ENCODE measurements around the gene SAP30L. TPM values are rescaled to one million over a fixed set of nuclear protein-coding genes. Genes with fewer than 3 reads are reported as not detected.
A peak's percentile ranks its signal among the peaks of the same experiment; 100 is the strongest.

Gene SAP30L, protein sequence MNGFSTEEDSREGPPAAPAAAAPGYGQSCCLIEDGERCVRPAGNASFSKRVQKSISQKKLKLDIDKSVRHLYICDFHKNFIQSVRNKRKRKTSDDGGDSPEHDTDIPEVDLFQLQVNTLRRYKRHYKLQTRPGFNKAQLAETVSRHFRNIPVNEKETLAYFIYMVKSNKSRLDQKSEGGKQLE
- total RNA-seq = 25.8 TPM

DNA sequence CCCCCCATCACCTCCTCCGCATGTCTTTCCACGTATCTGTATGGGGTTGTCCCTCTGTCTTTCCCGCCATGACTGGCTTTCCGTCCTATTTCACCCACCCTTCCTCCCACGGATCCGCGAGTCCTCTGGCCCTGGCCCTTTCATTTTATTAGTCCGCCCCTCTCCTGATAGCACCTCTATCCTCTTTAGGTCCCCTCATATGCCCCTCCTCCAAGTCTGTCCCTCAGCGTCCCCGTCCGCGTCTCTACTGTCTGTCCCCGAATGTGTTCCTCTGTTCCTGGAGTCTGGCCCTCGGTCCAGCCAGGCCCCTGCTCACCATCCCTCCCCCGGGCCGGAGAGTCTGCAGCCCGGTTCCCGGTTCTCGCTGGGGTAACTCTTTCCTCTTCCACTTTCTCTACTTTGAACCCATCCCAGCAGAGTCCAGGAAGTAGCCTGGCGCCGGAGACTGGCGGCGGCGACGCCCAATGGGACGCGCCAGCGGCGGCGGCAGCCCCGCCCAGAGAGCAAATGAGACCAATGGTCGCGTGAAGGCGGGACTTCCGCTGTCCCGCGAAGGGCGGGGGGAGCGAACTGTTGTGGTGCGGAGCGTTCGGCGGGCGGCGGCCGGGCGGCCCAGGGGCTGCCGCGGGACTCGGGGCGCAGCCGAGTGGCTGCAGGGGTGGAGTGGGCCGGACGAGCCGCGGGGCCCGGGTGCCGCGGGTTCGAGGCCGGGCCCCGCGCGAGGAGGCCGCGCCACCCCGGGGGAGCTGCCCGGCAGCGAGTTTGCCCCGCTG, at the start of gene SAP30L:
TSS of gene SAP30L (plus strand) at position 576 of the 773 bp plus-strand sequence. CDS start 608 bp downstream, outside the sequence.
- DNase-seq = peak; percentile 97

DNA sequence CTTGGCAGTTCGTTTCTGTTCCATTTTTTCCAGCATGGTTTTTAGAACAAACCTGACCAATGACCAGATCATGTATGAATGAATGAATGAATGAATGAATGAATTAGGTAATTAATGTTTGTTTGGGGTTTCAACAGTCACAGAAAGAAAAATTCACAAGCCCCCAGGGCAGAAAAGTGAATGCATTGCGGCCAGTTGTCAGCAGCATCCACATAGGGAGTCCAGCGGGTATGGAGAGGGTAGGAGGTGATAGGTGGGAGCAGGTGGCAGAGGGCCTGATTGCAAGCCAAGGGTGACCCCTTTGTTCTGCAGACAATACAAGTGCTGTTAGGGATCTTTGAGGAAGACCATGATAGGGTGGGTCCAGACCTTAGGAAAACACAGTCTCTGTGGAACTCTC, 49.7 kb upstream of the SAP30L start:
- DNase-seq = no peak

DNA sequence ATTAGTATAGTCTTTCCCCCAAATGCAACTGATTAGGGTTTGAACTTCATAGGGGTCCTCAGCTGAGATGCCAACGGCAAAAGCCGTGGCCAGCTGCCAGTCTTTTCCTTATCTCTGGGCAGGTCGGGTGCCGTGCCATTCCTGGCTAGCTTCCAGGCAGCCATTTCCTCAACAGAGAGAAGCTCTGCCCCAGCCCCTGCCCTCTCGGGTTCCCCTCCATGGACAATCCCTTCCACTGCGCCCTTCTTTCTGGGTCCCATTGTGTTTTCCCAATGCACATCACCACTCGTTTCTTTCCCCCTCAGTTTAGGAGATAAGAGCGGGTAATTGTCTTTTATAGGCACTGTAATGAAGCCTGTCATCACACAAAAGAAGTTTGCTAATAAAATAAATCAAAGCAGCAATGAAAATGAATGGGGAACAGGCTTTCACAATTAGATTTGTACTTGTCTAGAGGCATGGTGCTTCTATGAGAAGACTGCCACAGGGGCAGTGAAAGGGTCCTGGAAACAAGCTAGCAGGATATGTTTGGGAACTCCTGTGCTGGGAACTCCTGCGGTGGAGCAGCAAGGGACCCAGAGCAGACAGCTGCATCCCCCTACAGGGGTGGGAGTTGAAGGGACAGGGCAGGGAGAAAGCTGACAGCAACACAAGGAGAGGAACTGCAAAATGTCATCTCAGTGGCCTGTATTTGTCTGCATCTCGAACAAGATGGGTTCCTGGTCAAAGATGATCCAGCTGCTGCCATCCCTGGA, 48.0 kb upstream of the SAP30L start:
- DNase-seq = no peak

DNA sequence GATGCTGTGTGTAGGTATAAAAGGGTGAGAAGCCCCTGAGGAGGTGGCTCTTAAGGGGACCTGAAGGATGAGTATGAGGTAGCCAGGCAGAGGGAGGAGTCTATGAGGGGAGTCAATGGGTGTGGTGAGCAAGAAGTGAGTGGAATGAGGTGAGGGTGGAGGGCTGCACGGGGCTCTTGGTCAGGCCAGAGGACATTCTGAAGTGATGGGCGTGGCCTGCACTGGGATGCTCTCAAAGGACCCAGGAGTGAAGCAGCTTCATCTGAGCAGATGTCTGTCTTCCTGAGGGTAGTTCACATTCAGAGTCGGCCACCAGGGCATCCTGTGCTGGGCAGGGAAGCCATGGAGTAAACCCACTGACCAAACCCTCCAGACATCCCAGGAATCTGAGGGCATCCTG, 45.1 kb upstream of the SAP30L start:
- DNase-seq = no peak

DNA sequence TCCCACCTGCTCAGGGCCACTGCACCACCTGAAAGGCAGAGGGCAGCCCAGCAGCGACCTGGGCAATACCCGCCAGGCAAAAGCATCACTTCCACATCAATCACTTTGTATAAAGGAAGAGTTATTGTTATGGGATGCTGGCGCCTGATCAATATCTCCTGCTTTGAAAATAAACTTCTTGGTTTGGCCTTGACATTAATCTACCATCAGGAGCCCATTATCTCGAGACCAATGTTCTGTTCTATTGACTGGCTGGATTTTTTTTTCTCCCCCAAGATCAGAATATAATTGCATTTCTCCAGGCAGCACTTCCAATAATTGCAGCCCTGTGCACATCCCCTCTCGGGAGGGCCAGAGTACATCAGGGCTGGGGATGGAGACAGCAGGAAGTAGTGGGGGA, 44.4 kb upstream of the SAP30L start:
- no peak for DNase-seq

DNA sequence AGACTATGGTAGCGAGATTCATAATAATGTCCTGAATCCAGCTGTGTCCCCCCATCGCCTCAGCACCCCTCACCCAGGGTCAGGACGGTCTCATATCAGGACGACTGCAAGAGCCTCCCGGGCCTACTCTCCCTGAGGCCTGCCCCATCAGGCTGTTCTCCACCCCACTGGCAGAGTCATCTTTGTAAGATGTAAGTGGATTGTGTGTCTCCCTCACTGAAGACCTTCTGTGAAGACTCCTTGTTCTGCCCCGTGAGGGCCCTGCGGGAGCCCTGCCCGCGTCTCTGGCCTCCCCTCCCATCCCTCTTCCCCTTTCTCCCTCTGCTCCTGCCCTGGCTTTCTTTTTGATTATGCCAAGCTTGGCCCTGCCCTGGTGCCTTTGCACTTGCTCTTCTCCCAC, 43.9 kb upstream of the SAP30L start:
- DNase-seq = no peak

DNA sequence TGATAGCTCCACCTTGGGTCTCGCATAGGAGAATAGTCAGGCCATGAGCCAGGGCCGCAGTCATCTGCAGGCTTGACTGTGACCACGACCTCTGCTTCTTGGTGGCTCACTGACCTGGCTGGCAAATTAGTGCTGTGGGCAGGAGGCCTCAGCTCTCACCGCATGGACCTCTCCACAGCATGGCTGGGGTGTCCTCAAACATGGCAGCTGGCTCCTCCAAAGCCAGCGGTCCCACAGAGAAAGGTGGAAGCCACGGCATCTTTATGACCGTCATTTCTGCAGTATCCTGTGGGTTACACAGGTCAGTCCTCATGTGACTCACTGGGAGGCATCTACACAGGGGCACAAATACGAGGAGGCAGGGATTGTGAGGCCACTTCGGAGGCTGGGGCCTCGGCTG, 43.2 kb upstream of the SAP30L start:
- no peak for DNase-seq

DNA sequence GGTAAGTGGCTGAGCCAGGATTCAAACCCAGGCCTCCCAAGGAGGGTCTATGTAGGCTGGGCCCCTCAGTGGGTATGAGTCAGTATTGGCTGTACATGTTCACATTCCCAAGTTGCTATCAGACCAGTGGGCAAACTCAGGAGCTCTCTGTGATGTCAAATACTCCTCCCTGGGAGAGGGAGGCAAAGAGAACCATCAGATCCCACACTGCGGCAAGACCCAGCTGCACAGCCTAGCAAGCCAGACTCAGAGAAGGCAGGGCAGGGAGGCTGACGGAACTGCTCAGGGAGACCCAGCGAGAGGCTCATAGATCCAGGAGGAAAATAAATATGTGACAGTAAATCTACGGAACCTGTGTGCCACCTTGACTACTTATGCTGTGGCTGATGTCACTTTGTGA, 42.6 kb upstream of the SAP30L start:
- DNase-seq = no peak

DNA sequence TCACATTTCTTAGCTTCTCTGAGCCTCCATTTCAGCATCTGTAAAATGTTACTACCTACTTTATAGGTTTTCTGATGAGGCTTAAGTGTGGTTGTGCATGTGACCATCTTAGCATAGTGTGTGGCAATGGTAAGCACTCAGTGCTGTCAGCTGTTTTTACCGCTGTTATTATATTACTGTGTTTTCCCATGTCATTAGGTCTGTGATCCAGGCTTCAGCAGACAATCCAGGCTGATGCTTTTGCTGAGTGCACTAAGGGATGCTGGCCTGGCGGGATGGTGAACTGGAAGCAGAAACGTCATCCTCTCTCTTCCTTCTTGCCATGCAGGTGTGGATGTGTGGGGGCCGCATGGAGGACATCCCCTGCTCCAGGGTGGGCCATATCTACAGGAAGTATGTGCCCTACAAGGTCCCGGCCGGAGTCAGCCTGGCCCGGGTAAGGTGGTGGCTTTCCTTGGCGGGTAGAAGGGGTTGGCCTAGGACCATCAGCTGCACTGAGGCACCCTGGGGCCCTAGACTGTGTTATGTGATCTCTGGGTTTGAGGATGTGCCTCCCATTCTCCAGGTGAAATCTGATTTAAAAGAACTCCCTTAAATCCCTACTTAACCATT, 41.9 kb upstream of the SAP30L start:
- no peak for DNase-seq

DNA sequence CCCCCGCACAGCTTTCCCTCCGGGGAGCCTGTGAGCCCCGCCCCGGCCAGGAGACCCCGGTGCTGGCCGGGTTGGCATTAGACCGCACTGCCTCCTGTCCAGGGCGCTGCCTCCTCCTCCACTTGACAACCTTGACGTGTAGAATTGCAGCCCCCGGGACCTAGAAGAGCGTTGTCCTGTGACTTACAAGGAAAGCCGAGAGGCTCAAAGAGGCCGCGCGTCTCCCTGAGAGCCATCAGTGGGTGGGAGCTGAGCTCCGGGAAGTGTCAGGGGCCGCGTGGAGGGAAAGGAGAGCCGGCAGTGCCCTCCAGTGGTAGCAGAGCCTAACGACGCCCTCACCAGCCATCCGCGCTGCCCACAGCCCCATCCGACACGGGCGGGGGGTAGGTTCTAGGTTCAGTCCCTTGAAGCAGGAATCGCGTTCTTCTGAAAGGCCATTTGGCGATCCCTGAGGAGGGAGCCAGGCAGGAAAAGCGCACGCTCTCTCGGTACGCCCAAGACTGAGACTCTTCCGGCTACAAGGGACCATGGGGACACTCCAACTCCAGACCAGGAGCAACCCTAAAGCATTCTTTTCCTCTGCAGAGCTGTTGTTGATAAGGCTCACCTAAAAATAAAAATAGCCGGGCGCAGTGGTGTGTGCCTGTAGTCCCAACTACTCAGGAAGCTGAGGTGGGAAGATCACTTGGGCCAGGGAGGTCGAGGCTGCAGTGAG, 40.6 kb upstream of the SAP30L start:
- DNase-seq = peak; percentile 92

DNA sequence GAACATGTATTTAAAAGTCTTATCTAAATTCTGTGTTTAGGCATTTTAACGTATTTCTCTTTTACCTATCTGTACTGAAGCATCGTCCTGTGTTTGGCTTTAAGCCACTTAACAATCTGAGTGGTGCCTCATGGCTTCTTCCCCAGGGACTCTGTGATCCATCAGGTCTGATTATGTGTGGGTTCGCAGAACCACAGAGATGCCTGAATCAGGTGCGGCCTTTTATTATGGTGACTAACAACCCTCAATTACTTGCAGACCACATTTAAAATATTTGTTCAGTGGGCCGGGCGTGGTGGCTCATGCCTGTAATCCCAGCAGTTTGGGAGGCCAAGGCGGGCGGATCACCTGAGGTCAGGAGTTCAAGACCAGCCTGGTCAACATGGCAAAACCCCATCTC, 39.6 kb upstream of the SAP30L start:
- DNase-seq = no peak

DNA sequence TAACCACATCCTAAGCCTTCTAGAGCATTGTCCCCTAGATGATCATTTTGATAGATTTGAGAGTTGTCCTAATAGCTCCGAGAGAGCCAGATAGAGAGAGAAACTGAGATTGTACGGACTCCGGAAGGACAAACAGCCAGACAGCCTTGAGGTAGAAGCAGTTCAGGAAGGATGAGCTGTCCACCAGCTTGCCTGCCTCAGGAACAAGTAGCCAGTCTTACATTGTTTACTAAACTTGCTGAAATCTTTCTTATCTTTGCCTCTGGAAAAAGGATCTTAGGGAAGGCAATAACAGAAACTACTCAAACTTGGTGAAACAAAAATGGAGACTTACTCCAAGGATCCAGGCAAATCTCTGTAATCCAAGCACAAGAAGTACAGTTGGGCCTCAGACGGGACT, 39.0 kb upstream of the SAP30L start:
- no peak for DNase-seq

DNA sequence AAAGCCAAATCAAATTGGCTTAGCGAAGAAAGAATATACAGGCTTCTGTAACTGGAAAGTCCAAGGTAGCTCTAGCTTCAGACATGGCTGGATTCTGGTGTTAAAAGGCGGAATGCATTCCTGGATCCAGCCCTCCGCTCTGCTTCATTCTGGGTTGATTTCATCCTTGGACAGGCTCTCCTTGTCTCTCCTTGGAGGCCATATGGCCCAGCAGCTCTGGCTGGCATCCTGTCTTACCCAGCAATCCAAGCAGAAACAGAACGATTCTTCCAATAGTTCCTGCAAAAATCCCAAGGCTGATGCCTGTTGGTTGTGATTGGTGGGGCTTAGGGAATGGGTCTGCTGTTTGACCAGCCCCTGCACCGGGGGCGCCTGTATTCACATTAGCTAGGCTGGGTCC, 37.0 kb upstream of the SAP30L start:
- DNase-seq = no peak

DNA sequence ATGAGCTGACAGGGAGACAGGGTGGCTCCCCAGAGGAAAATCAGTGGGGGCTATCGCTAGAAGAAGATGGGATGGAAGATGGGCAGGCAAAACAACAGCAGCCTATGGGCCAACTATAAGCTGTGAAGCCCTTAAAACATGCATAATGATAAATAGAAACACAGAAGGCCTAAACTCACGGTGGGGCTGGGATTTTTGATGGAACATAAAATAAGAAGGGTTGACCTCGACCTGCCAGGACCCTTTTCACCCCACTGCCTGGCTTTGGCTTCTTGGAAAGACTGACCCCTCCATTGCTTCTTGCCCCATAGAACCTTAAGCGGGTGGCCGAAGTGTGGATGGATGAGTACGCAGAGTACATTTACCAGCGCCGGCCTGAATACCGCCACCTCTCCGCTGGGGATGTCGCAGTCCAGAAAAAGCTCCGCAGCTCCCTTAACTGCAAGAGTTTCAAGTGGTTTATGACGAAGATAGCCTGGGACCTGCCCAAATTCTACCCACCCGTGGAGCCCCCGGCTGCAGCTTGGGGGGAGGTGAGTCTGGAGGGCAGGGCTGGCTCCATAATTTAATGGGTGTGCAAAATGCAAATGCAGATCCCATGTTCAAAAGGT, 36.5 kb upstream of the SAP30L start:
- no peak for DNase-seq

DNA sequence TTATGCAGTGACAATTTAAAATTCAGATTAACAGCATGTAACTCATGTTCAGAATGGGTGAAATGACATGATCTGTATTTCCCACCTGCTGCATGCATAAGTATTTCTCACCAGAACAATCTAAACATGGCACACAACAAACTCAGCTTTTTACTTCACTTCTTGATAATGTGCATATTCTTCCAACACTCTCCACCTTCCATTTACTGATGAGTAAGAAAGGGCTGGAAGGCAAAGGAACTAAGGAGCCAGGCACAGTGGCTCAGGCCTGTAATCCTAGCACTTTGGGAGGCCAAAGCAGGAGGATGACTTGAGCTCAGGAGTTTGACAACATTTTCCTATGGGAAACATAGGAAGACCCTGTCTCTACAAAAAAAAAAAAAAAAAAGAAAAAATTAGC, 35.8 kb upstream of the SAP30L start:
- DNase-seq = no peak

DNA sequence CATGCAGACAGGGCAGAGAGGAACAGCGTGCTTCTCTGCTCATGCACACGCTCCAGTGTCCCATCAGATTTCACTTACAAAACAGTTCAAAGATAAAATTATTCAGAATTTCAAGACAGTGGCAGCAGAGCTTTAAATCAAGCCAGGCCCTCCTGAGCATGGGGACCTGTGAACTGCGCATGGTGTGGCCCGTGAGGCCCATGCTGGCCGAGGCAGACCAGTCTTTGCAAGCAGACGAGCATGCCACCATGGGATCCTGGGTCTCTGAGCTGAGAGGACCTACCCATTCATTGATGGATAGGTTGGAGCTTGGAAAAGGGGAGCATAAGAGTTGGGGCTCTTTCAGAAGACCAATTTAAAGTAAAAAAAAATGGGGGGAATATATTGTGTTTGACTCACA, 35.0 kb upstream of the SAP30L start:
- DNase-seq = no peak

DNA sequence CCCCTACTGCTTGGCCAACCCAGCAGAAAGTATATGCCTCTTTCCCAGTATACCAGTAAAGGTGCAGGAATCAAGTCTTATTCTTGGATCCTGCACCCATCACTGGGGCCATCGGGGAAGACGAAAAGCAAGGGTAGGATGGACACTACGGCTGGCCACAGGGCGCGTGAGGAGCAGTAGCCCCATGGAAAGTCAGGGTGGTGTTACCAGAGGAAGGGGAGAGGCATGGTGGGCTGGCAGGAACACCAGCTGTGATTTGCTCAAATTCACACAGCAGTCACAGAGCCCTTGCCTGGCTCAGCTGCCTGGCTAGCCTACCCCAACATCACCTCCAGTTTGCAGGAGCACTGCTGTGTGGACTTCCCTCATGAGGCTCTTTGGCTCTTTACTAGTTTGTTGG, 34.5 kb upstream of the SAP30L start:
- no peak for DNase-seq

DNA sequence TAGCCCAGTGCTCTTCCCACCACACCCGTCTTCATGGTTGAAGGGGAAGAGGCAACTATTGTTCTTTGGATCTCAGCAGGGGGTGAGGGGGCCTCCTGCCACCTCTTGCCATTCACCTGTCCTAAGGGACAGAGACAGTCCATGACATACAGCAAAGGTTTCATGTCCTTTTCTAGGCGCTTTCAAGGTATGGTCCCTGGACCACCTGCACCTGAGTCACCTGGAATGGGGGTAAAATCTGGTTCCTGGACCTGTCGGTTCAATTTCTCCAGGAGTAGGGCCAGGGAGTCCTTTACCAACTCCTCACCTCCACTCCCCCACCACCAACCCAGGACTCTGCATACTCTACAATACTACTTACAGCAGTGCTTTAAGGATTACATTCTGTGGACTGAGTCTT, 33.5 kb upstream of the SAP30L start:
- DNase-seq = no peak

DNA sequence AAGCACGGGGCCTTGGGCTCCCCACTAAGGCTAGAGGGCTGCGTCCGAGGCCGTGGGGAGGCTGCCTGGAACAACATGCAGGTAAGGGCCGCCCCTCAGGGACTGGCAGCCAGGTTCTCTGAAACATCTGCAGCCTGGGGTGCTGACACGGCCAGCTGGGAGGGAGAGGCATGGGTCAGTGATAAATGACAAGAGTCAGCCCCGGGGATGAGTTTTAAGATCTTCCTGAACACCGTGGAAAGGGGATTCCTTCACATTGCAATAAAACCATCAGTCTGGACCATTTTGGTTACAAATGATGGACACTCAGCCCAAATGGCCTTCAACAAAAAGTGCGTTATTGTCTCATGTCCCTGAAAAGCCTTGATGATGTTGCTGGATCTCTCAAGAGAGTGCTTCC, 32.9 kb upstream of the SAP30L start:
- DNase-seq = no peak

DNA sequence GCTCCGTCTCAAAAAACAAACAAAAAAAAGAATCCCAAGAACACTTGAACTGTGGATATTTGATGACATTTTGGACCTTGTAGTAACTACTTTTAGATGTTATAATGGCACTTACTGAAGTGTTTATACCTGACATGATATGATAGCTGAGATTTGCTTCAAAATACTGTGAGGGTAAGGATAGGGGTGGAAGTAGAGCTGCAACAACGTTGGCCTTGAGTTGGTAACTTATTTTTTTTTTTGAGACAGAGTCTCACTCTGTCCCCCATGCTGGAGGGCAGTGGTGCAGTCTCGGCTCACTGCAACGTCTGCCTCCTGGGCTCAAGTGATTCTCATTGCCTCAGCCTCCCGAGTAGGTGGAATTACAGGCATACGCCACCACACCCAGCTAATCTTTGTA, 30.7 kb upstream of the SAP30L start:
- no peak for DNase-seq

DNA sequence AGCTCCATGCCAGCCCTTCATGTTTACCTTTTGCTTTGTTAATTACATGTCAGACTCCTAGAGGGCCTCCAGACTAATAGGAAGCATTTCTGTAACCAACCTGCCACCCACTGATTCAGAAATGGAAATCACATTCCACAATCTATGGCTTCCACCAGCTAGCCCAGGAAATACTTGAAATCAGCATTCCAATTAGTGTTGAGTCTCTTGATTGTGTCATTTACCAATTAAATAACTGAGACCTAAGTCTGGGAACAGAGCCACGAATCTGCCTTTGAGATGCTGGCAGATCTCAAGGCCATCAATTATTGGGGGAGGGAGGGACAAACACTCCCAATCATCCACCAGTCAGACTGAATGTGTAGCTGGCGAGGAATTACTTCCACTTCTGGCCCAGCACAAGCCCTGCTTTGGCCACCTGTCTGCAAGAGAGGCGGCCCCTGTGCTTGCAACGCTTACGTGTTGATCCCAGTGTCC, 27.4 kb upstream of the SAP30L start:
- no peak for DNase-seq

DNA sequence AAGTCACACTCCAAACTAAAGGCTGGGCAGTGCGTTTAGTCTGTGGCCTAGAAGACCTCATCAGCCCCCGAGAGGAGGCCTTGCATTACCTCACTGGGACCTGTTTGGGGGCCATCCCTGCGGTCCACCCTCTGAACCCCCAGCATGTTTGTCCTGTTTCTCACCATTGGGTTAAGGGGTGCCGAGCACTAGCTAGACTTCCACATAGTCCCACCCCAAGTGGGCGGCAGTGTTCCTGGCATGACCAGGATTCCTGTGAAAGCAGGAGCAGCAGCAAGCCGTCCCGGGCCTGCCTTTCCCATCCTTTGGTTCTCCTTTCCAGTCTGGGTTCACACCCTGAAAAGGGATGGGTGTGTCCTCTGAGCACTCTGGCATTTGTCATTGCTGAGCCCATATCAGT, 26.6 kb upstream of the SAP30L start:
- no peak for DNase-seq
